H1 (cell line): Measurements from ENCODE around the gene CFAP65. TPM values are rescaled to one million over a fixed set of nuclear protein-coding genes. Genes with fewer than 3 reads are reported as not detected.

Experiments used
- GABPA ChIP-seq: IDR thresholded peaks from 2 replicates; pipeline ENCODE4 v1.6.1; 2011; ENCODE audit warnings: mild to moderate bottlenecking, low read length, moderate library complexity, borderline replicate concordance; ENCODE audit not compliant: insufficient read depth
- HDAC2 ChIP-seq, 2 experiments: fragments of 300-600 bp in 1 of 2; sonication (generic) in 1 of 2; IDR thresholded peaks; 2 replicates each; pipeline ENCODE4 v1.6.1; 2011 to 2012; ENCODE audit warnings: low read depth in 2 of 2, low read length in 2 of 2, mild to moderate bottlenecking in 2 of 2, moderate library complexity in 2 of 2, borderline replicate concordance in 1 of 2, inconsistent platforms in 1 of 2
- KDM1A ChIP-seq: fragments of 200-600, 300-600 bp; sonication (generic); IDR thresholded peaks from 2 replicates; pipeline ENCODE4 v1.7.1; 2016; ENCODE audit warnings: mild to moderate bottlenecking, low read length, borderline replicate concordance
- NRF1 ChIP-seq: IDR thresholded peaks from 2 replicates; pipeline ENCODE4 v1.6.1; 2011; ENCODE audit warnings: mild to moderate bottlenecking, low read depth, low read length, improper control_type of control experiment
- RFX5 ChIP-seq: IDR thresholded peaks from 2 replicates; pipeline ENCODE4 v1.6.1; 2011; ENCODE audit warnings: low read depth, low read length, improper control_type of control experiment, borderline replicate concordance
- RNF2 ChIP-seq: fragments of 200-900, 300-1000 bp; sonication (generic); IDR thresholded peaks from 2 replicates; pipeline ENCODE4 v1.7.1; 2016; ENCODE audit warnings: borderline replicate concordance, low read depth, mild to moderate bottlenecking, antibody characterized with exemption, low read length; ENCODE audit not compliant: poor library complexity, severe bottlenecking; ENCODE audit errors: missing control alignments
- SIX5 ChIP-seq: IDR thresholded peaks from 2 replicates; pipeline ENCODE4 v1.6.1; 2011; ENCODE audit warnings: mild to moderate bottlenecking, low read depth, low read length
- SUZ12 ChIP-seq: fragments of 200-600 bp; sonication (generic); IDR thresholded peaks from 2 replicates; pipeline ENCODE4 v1.6.1; 2012; ENCODE audit warnings: mild to moderate bottlenecking, inconsistent platforms, low read length, moderate library complexity, mixed read lengths
- TAF1 ChIP-seq: IDR thresholded peaks from 2 replicates; pipeline ENCODE4 v1.6.1; 2011; ENCODE audit warnings: mild to moderate bottlenecking, low read depth, low read length
- TCF12 ChIP-seq: IDR thresholded peaks from 2 replicates; pipeline ENCODE4 v1.6.1; 2011; ENCODE audit warnings: low read depth, mild to moderate bottlenecking, low read length
- polyA plus RNA-seq, 7 experiments: library from polyadenylated mRNA; depleted of rRNA in 3 of 7; stranded (reverse) in 5 of 7; unstranded in 2 of 7; fragments of >200 nt in 5 of 7; fragments of 200-250 nt in 2 of 7; gene quantifications; 1 replicate in 5 of 7; 2 replicates in 1 of 7; 4 replicates in 1 of 7; pipeline versions ENCODE4 v1.2.1 to v1.2.3, GENCODE V29; 2011 to 2013; ENCODE audit warnings: missing spikeins in 2 of 7, mixed read lengths in 2 of 7
- total RNA-seq: library from RNA; stranded (reverse); fragmentation: NEBNext Ultra II Directional; extraction: Animal tissue kit (Norgen Biotek cat#: 25700); gene quantifications from 2 replicates; pipeline ENCODE4 v1.2.1, GENCODE V29; 2021

The CFAP65 gene
- total and polyA plus RNA-seq, 2 of the 8 experiments (the other 6 are each of a cell fraction or from before 2014, with no cell fraction given) = 0.19 to 0.45 TPM

GRCh38 chr2:219054956-219055903 is 13.9 kb upstream of the CFAP65 start (continued):
- TF ChIP-seq RNF2 = no peak
- TF ChIP-seq HDAC2 (IDR thresholded peaks at IDR 0.05; ENCODE audit: borderline replicate concordance in 1 of 2, low read depth in 2 of 2, low read length in 2 of 2) = no peak
- no peak for TF ChIP-seq TAF1
- TF ChIP-seq SUZ12 = no peak
- TF ChIP-seq SIX5 = no peak
- no peak for TF ChIP-seq TCF12
- TF ChIP-seq KDM1A = no peak
- TF ChIP-seq GABPA = no peak
- no peak for TF ChIP-seq NRF1
- TF ChIP-seq RFX5 = no peak
